Adipocyte (in vitro differentiated cells): ENCODE data around the gene ZFAND2A.

Source experiments
- DNase-seq: peaks from one replicate; pipeline ENCODE4 v3.0.0-alpha.2; 2015; ENCODE audit warnings: low read depth
- H3K27me3 ChIP-seq: replicated peaks from 2 replicates; pipeline ENCODE4 v1.7.0; 2013; ENCODE audit warnings: mild to moderate bottlenecking, low read length, moderate library complexity; ENCODE audit not compliant: control insufficient read depth, insufficient read depth
- H3K36me3 ChIP-seq: 2 replicates; pipeline ENCODE4 v1.7.0; 2013; ENCODE audit warnings: low read length, mild to moderate bottlenecking, moderate library complexity; ENCODE audit not compliant: control insufficient read depth, insufficient read depth, severe bottlenecking
- H3K4me1 ChIP-seq: 2 replicates; pipeline ENCODE4 v1.7.0; 2013; ENCODE audit warnings: mild to moderate bottlenecking, low read length, moderate library complexity; ENCODE audit not compliant: control insufficient read depth, insufficient read depth
- H3K4me3 ChIP-seq: 2 replicates; pipeline ENCODE4 v1.7.0; 2013; ENCODE audit warnings: mild to moderate bottlenecking, low read length, moderate library complexity
- H3K9ac ChIP-seq: 2 replicates; pipeline ENCODE4 v1.7.0; 2013; ENCODE audit warnings: mild to moderate bottlenecking, low read length, moderate library complexity
- H3K9me3 ChIP-seq: 2 replicates; pipeline ENCODE4 v1.7.0; 2013; ENCODE audit warnings: mild to moderate bottlenecking, low read length, moderate library complexity; ENCODE audit not compliant: control insufficient read depth

The ZFAND2A gene

DNA sequence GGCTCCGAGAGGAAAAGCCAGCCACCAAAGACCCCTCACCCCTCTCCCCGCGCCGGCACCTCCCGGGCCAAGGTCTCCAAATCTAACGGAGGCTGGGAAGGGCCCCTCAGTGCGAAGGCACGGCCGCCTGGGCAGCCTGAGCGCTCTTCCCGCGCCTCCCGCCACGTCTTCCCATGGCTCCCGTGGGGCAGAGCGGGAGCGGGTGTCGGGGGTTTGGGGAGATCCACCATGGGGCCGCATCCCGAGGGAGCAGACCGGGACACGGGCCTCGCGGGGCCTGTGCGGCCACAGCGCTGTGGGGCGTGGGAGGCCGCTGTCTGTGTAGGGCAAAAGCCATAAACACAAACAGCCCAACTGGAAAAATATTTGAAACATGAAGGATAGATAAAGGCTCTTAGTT, 49.6 kb downstream of the ZFAND2A start:
- no peaks in the 10 kb centered on the region for H3K4me1 ChIP-seq
- H3K4me3 ChIP-seq, result no peak overlapping the region
- H3K9me3 ChIP-seq, result no peaks in the 10 kb centered on the region

DNA sequence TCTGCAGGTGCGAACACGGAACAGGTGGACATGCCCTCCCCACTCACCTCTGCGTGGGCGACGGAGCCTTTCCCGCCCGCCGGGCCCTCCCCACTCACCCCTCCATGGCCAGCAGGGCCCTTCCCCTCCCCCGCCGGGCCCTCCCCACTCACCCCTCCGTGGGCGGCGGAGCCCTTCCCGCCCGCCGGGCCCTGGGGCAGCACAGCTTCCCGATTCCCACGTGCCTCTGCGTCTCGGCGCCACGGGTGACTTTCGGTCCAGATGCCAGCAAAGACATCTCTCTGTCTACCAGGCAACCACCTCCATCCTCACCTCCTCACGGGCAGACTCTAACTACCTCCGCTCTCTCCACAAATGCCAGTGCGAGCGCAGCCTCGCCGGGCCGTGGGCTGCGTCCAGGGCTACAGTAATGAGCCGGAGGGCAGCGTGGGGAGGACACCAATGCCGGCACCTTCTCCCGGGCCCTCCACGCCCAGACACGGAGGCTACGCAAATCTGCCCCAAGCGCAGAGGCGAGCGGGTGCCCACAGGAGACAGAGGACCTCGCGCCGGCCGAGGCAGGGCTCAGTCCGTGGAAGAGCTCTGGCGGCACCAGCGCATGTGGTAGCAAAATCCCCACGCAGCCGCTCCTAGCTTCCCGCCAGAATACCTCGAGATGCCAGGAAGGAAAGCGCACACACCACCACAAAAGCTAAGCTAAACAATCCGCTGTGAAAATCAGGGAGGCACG, 50.2 kb downstream of the ZFAND2A start:
- H3K36me3 ChIP-seq, result no peaks in the 10 kb centered on the region

More for the DNA sequence above, 49.6 kb downstream of the ZFAND2A start:
- no peaks in the 10 kb centered on the region for H3K27me3 ChIP-seq
- H3K9ac ChIP-seq, result no peak overlapping the region
- DNase-seq, result no peak
- H3K36me3 ChIP-seq, result no peaks in the 10 kb centered on the region

DNA sequence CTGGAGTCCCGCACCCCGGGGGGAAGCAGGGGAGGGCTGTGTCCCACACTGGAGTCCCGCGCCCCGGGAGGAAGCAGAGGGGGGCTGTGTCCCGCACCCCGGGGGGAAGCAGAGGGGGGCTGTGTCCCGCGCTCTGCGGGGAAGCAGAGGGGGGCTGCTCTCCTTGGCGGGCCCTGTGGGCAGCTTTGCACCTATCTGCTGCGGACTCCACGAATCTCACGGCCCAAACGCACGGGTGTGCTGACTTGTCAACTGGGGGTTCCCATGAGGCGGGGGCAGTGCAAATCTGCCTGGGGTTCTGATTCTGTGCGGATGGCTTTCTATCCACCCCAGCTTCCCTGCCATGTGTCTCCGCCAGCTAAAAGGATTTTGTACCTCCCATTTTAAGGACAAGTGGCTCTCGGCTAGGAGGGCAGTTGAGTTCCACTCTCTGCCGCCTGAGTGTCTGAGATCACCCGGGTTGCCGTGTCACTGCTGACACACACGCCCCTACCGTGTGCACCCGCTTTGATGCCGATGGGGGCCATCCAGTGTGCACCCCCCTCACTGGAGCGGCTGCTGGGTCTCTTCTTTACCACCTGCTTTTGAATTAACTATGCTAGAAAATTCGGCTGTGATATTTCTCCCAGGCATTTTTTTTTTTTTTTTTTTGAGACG, 51.6 kb downstream of the ZFAND2A start:
- Histone ChIP-seq H3K4me3 (no peak overlapping the region), H3K9ac (no peak overlapping the region), H3K36me3 (no peaks in the 10 kb centered on the region), H3K27me3 (no peaks in the 10 kb centered on the region), H3K4me1 (no peaks in the 10 kb centered on the region), H3K9me3 (no peaks in the 10 kb centered on the region)
- no peak for DNase-seq

More for the DNA sequence above, 50.2 kb downstream of the ZFAND2A start:
- no peak overlapping the region for H3K4me3 ChIP-seq
- no peaks in the 10 kb centered on the region for H3K9me3 ChIP-seq
- DNase-seq, result no peak
- H3K27me3 ChIP-seq, result no peaks in the 10 kb centered on the region
- no peaks in the 10 kb centered on the region for H3K4me1 ChIP-seq
- H3K9ac ChIP-seq, result no peak overlapping the region

DNA sequence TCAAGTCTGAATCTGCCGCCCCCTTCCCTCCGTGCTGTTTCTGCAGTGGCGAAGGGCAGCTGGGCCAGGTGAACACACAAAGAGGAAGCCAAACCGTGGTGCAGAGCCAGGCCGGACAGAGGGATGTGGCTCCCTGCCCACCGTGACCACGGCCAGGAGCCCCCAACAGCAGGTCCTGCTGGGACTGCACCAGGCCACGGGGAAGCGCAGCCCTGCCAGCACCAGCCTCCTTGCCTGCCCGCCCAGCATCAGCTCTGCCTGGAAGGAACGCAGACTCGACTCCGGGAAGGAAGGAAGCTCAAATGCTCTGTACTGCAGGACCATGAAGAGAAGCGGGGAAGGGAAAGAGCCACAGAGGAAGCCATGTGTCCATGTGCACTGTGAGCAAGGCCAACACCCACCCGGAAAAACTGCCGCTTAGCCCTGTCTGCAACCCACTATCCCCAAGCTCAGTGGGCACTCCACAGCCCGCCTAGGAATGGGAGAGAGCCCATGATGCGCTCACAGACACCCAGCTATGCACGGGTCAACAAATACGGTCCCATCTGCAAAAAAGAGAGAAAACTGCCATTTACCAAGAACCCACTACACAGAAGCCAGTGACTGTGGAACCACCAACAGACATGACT, 53.1 kb downstream of the ZFAND2A start:
- Histone ChIP-seq H3K9ac (no peak overlapping the region), H3K4me3 (no peak overlapping the region), H3K4me1 (no peaks in the 10 kb centered on the region), H3K9me3 (no peaks in the 10 kb centered on the region), H3K27me3 (no peaks in the 10 kb centered on the region), H3K36me3 (no peaks in the 10 kb centered on the region)
- DNase-seq, result no peak

DNA sequence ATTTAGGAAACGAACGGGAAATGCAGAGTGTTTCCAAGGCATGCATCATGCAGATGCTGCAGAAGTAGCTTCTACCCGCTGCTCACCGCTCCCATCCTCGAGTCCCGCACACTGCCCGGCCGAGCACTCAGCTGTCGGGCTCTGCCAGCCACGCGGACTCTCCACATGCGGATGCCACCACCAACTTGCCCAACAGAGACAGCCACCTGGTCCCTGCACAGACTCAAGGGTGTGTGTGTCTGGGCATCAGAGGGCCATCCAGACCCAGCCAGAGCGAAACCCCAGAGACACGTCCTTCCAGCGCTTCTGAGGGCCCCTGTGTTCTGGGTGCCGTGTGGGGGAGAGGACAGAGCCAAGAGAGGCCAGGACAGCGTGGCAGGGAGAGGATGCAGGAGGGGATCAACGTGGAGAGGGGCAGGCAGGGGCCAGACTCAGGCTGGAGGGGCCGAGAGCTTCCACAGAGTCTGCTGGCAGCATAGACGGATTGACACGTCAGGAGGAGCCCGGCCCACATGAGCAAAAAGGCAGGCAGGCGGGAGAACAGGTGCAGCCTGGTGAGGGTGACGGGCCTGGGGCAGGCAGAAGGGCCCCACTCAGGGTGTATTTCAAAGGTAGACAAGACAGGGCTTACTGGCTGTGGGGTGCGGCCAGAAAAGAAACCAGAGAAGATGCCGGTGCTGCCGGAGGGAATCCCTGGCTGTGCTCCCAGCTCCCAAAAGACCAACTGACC, 53.8 kb downstream of the ZFAND2A start:
- no peaks in the 10 kb centered on the region for H3K9me3 ChIP-seq
- H3K36me3 ChIP-seq, result no peaks in the 10 kb centered on the region
- DNase-seq, result no peak
- H3K4me3 ChIP-seq, result no peak overlapping the region
- no peaks in the 10 kb centered on the region for H3K27me3 ChIP-seq
- H3K4me1 ChIP-seq, result no peaks in the 10 kb centered on the region
- no peak overlapping the region for H3K9ac ChIP-seq

DNA sequence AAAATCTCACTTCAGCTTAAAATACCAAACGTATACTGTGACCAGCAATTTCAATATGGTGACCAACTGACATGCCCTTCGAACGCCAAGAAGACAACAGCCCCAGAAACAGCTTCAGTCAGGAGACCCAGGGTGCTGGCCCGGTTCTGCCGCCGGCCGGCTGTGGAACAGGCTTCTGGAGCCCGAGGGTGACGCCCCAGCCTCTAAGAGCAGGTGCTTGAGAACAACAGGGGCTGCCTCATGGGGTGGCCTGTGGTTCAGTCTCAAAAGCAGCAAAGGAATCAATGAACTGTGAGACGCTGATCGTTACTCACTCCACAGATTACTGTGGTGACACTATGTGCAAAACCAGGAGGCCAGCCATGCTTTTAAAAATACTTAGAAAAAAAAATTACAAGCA, 54.8 kb downstream of the ZFAND2A start:
- no peak for DNase-seq
- Histone ChIP-seq H3K9me3 (no peaks in the 10 kb centered on the region), H3K9ac (no peak overlapping the region)

DNA sequence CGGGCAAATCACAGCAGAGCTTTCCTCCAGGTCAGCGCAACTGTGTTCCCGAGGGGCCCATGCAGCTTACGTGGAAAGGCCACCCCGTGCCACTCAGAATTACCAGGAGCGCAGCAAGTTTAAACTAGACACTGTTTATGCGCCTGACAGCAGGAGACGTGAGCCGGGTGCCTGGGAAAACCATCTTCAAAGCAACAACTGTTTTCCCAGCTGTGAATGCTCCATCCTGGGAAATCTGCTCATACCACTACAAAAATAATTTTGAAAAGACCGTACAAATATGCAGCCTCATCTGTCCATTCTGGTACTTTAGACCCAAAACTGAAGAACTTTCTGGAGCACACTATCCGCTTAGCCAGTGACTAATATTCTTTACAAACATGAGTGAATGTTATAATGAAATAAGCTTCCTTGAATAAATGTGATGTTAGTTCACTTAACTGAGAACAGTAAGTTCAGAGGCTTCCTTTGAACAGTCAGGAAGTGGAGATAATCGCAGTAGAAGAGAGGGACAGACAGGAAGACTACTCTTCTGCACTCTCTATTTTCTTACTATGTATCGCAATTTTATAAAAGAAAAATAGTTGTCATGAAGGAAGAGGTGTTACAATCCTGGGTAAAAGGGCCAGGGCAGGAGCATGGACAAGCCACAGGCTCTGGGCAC, 55.3 kb downstream of the ZFAND2A start:
- H3K9me3 ChIP-seq, result no peaks in the 10 kb centered on the region
- H3K36me3 ChIP-seq, result no peaks in the 10 kb centered on the region
- no peak for DNase-seq

More for the DNA sequence above, 54.8 kb downstream of the ZFAND2A start:
- Histone ChIP-seq H3K36me3 (no peaks in the 10 kb centered on the region), H3K4me3 (no peak overlapping the region), H3K4me1 (no peaks in the 10 kb centered on the region), H3K27me3 (no peaks in the 10 kb centered on the region)

DNA sequence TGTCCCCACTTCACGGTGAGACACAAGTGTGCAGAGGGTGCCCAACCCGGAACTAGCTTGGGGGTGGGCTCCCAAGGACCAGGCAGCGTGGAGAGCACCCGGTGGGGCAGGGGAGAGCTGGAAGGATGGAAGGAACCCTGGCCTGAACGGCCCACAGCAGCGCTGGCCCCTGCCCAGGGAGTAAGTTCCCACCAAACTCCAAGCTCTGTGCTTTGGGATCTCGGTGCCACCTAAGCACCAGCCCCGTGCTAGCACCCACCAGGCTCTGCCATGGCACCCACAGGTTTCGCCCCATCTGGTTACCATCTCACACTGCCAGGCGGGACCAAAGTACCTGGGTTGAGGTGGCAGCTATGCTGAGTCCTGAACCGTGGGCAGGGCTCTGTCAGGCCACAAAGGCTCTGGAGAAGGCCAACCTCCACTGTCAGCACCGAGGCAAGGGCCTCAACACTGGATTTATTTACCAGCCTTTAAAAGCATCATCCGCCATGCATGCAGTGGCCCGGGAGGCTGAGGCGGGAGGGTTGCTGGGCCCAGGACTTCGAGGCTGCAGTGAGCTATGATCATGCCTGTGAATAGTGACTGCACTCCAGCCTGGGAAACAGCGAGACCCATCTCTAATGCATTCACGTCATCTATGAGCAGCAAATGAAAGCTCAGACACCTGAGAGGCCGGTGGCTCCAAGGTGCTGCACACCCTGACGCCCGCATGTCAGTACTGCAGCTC, 56.0 kb downstream of the ZFAND2A start:
- DNase-seq, result no peak
- Histone ChIP-seq H3K4me1 (no peaks in the 10 kb centered on the region), H3K9ac (no peak overlapping the region), H3K36me3 (no peaks in the 10 kb centered on the region), H3K4me3 (no peak overlapping the region), H3K9me3 (no peaks in the 10 kb centered on the region), H3K27me3 (no peaks in the 10 kb centered on the region)

More for the DNA sequence above, 55.3 kb downstream of the ZFAND2A start:
- Histone ChIP-seq H3K27me3 (no peaks in the 10 kb centered on the region), H3K4me3 (no peak overlapping the region), H3K9ac (no peak overlapping the region), H3K4me1 (no peaks in the 10 kb centered on the region)

DNA sequence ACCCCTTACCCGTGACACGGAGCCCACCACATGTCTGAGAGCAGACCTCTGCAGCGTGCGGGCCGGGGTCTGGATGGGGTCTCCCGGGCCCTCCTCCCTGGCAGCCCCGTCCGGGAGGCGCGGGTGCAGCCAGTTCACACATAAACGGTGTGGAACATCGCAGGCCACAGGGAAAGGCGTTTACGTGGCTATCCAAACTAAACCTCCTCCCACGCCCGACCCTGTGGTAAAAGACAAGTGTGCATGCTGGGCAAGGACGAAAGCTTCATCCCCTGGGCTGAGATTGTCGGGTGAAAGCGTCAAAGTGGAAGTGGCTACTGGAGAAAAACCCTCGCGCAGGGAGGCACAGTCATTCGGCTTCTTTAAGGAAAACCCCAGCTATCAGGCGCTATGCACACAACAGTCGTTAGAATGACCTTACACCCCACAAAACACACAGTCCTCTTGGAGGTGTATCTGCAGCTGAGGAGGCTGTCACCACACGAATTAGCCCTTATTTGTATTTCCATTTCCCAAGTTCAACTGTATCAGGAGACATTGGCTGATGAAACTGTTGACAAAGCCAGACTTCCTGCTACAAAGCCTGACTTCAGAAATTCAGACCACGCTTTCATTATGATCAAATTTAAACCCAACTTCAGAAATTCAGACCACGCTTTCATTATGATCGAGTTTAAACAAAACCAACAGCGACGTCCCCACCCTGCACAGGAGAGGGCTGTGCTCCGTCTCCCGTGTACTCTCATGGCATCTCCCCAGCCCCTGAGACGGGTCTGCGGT, 56.8 kb downstream of the ZFAND2A start:
- no peak for DNase-seq
- H3K4me1 ChIP-seq, result no peaks in the 10 kb centered on the region
- no peak overlapping the region for H3K4me3 ChIP-seq
- H3K9me3 ChIP-seq, result no peaks in the 10 kb centered on the region
- no peaks in the 10 kb centered on the region for H3K36me3 ChIP-seq
- H3K9ac ChIP-seq, result no peak overlapping the region
- no peaks in the 10 kb centered on the region for H3K27me3 ChIP-seq
